Retinal pigment epithelial cell (primary cell): Measurements from ENCODE around the gene SLX9.

Source experiments
- DNase-seq: peaks from one replicate; pipeline ENCODE4 v3.0.0-alpha.2; 2010; ENCODE audit warnings: low read depth
- H3K4me3 ChIP-seq: 2 replicates; pipeline ENCODE4 v1.5.1; 2011; ENCODE audit warnings: mild to moderate bottlenecking, low read length, control low read depth, moderate library complexity
- CTCF ChIP-seq: conservative IDR thresholded peaks from 2 replicates; pipeline ENCODE4 v1.5.1; 2011; ENCODE audit warnings: low read depth, low read length, control low read depth, inconsistent platforms

SLX9 gene

GRCh38 chr21:44985441-44986401, 45.9 kb downstream of the SLX9 start:
- no peak overlapping the region for H3K4me3 ChIP-seq
- TF ChIP-seq CTCF: no peak
- DNase-seq: no peak

- H3K4me3 ChIP-seq: no peak overlapping the region
- TF ChIP-seq CTCF: no peak
- DNase-seq: no peak
These were observed 46.9 kb downstream of the SLX9 start for GRCh38 chr21:44986471-44987291.

- no peak overlapping the region for H3K4me3 ChIP-seq
- DNase-seq: no peak
These were observed 47.6 kb downstream of the SLX9 start for GRCh38 chr21:44987301-44987885.

GRCh38 chr21:44987886-44988606, 48.2 kb downstream of the SLX9 start:
- no peak overlapping the region for H3K4me3 ChIP-seq
- DNase-seq: no peak
- TF ChIP-seq CTCF: no peak

More at GRCh38 chr21:44987301-44987885, 47.6 kb downstream of the SLX9 start:
- TF ChIP-seq CTCF: no peak

- DNase-seq: no peak
- TF ChIP-seq CTCF: no peak
- no peak overlapping the region for H3K4me3 ChIP-seq
These were observed 49.0 kb downstream of the SLX9 start for GRCh38 chr21:44988607-44989536.

- no peak for TF ChIP-seq CTCF
- DNase-seq: no peak
- no peak overlapping the region for H3K4me3 ChIP-seq
These were observed 49.7 kb downstream of the SLX9 start for GRCh38 chr21:44989537-44989886.
